Measurements from ENCODE around the gene FERD3L.
"Not testable (repeated sequence)": the region's sequence is repeated elsewhere in the genome, so short reads cannot be mapped to it uniquely, and the experiment has no call there.

The FERD3L gene

GRCh38 chr7:19144661-19145433, at the start of gene FERD3L:
Gene FERD3L, minus strand, starts transcription at chr7:19145421. Its CDS starts 59 bp downstream, at chr7:19145362.
- DNase-seq, result no peak

GRCh38 chr7:19194417-19194816, 49.2 kb upstream of the FERD3L start:
- not testable (repeated sequence) for DNase-seq

GRCh38 chr7:19181634-19182033, 36.4 kb upstream of the FERD3L start:
- no peak for DNase-seq

GRCh38 chr7:19178595-19178994, 33.4 kb upstream of the FERD3L start:
- no peak for DNase-seq

- no peak for DNase-seq
Measured at GRCh38 chr7:19177269-19177668, 32.0 kb upstream of the FERD3L start.

GRCh38 chr7:19175241-19175640, 30.0 kb upstream of the FERD3L start:
- no peak for DNase-seq

GRCh38 chr7:19161671-19162070, 16.4 kb upstream of the FERD3L start:
- no peak for DNase-seq

- no peak for DNase-seq
Measured at GRCh38 chr7:19146699-19147098, 1.5 kb upstream of the FERD3L start.

GRCh38 chr7:19145434-19146115, 354 bp upstream of the FERD3L start:
- no peak for DNase-seq

- no peak for DNase-seq
Measured at GRCh38 chr7:19143881-19144574, 1.2 kb downstream of the FERD3L start.

- DNase-seq, result no peak
Measured at GRCh38 chr7:19139706-19140327, 5.4 kb downstream of the FERD3L start.

- no peak for DNase-seq
Measured at GRCh38 chr7:19133886-19134285, 11.3 kb downstream of the FERD3L start.

- no peak for DNase-seq
Measured at GRCh38 chr7:19133390-19133789, 11.8 kb downstream of the FERD3L start.

GRCh38 chr7:19128856-19129255, 16.4 kb downstream of the FERD3L start:
- no peak for DNase-seq

GRCh38 chr7:19121977-19122588, 23.1 kb downstream of the FERD3L start:
- no peak for DNase-seq

- DNase-seq, result no peak
Measured at GRCh38 chr7:19119870-19120486, 25.2 kb downstream of the FERD3L start.

GRCh38 chr7:19119372-19119771, 25.8 kb downstream of the FERD3L start:
- no peak for DNase-seq

GRCh38 chr7:19118636-19119371, 26.4 kb downstream of the FERD3L start:
- DNase-seq, result no peak

GRCh38 chr7:19117870-19118608, 27.2 kb downstream of the FERD3L start:
- DNase-seq, result no peak

- DNase-seq, result no peak
Measured at GRCh38 chr7:19117091-19117869, 27.9 kb downstream of the FERD3L start, which contains the start of gene TWIST1. Gene TWIST1, minus strand, starts transcription at chr7:19117636. Its CDS starts 315 bp downstream, at chr7:19117321.

All from cerebellar nuclear complex (tissue), 1 donor.